Mucosa of rectum (tissue), 2 donors: ENCODE data around the gene KBTBD4.
A peak's percentile ranks its signal among the peaks of the same experiment; 100 is the strongest.
"Not testable (repeated sequence)": the region's sequence is repeated elsewhere in the genome, so short reads cannot be mapped to it uniquely, and the experiment has no call there.

ENCODE experiments used
- H3K27ac ChIP-seq, 2 donors: one replicate each; pipeline ENCODE4 v1.7.0; 2013; ENCODE audit warnings: inconsistent platforms in 2 of 2, low read depth in 2 of 2, low read length in 2 of 2
- H3K27me3 ChIP-seq, 2 donors: one replicate each; pipeline ENCODE4 v1.7.0; 2013; ENCODE audit warnings: low read length in 2 of 2; ENCODE audit not compliant: control insufficient read depth in 2 of 2, insufficient read depth in 2 of 2
- H3K36me3 ChIP-seq, 2 donors: one replicate each; pipeline ENCODE4 v1.7.0; 2013; ENCODE audit warnings: low read length in 2 of 2; ENCODE audit not compliant: control insufficient read depth in 2 of 2, insufficient read depth in 2 of 2
- H3K4me1 ChIP-seq, 2 donors: one replicate each; pipeline ENCODE4 v1.7.0; 2013; ENCODE audit warnings: low read length in 2 of 2, mild to moderate bottlenecking in 1 of 2; ENCODE audit not compliant: control insufficient read depth in 2 of 2, insufficient read depth in 2 of 2
- H3K4me3 ChIP-seq, 2 donors: one replicate each; pipeline ENCODE4 v1.7.0; 2013; ENCODE audit warnings: low read length in 2 of 2
- H3K9ac ChIP-seq, 2 donors: one replicate each; pipeline ENCODE4 v1.7.0; 2013; ENCODE audit warnings: low read length in 2 of 2, low read depth in 1 of 2, mild to moderate bottlenecking in 1 of 2
- H3K9me3 ChIP-seq, 2 donors: one replicate each; pipeline ENCODE4 v1.7.0; 2013; ENCODE audit warnings: low read length in 2 of 2; ENCODE audit not compliant: control insufficient read depth in 2 of 2
- donor health status: healthy.
- donor health status: Normal muscosa, but diverticular disease.

Gene KBTBD4

GRCh38 chr11:47529951-47530350 lies 48.8 kb downstream of the KBTBD4 start:
- H3K27me3 ChIP-seq = no peaks in the 10 kb centered on the region
- H3K9me3 ChIP-seq = no peaks in the 10 kb centered on the region
- H3K36me3 ChIP-seq = peaks cover 0 to 5% of the 10 kb centered on the region in 2 donors
- H3K4me3 ChIP-seq = no peak overlapping the region
- peaks cover 0 to 4% of the 10 kb centered on the region in 2 donors for H3K4me1 ChIP-seq
- H3K27ac ChIP-seq = no peak overlapping the region
- H3K9ac ChIP-seq = no peak overlapping the region

GRCh38 chr11:47527186-47527585 lies 51.6 kb downstream of the KBTBD4 start:
- H3K9me3 ChIP-seq = no peaks in the 10 kb centered on the region
- H3K4me1 ChIP-seq = peaks cover 15 to 17% of the 10 kb centered on the region in 2 donors
- H3K27me3 ChIP-seq = no peaks in the 10 kb centered on the region
- H3K27ac ChIP-seq = no peak overlapping the region
- no peak overlapping the region for H3K4me3 ChIP-seq
- no peak overlapping the region for H3K9ac ChIP-seq
- H3K36me3 ChIP-seq = peaks cover 0 to 4% of the 10 kb centered on the region in 2 donors

GRCh38 chr11:47526032-47526431 lies 52.7 kb downstream of the KBTBD4 start:
- H3K4me1 ChIP-seq = peaks cover 15 to 16% of the 10 kb centered on the region in 2 donors

GRCh38 chr11:47524291-47524874 lies 54.4 kb downstream of the KBTBD4 start:
- peaks cover 15 to 16% of the 10 kb centered on the region in 2 donors for H3K4me1 ChIP-seq
- no peaks in the 10 kb centered on the region for H3K9me3 ChIP-seq
- peak overlapping the region in 1 of 2 donors; percentile 16 for H3K4me3 ChIP-seq
- no peaks in the 10 kb centered on the region for H3K36me3 ChIP-seq
- H3K27ac ChIP-seq = peak overlapping the region in 1 of 2 donors; percentile 49
- no peaks in the 10 kb centered on the region for H3K27me3 ChIP-seq
- no peak overlapping the region for H3K9ac ChIP-seq

More at GRCh38 chr11:47526032-47526431, 52.7 kb downstream of the KBTBD4 start:
- H3K27ac ChIP-seq, H3K4me3 ChIP-seq, H3K9me3 ChIP-seq, H3K36me3 ChIP-seq, H3K9ac ChIP-seq, H3K27me3 ChIP-seq: not testable (repeated sequence)

DNA sequence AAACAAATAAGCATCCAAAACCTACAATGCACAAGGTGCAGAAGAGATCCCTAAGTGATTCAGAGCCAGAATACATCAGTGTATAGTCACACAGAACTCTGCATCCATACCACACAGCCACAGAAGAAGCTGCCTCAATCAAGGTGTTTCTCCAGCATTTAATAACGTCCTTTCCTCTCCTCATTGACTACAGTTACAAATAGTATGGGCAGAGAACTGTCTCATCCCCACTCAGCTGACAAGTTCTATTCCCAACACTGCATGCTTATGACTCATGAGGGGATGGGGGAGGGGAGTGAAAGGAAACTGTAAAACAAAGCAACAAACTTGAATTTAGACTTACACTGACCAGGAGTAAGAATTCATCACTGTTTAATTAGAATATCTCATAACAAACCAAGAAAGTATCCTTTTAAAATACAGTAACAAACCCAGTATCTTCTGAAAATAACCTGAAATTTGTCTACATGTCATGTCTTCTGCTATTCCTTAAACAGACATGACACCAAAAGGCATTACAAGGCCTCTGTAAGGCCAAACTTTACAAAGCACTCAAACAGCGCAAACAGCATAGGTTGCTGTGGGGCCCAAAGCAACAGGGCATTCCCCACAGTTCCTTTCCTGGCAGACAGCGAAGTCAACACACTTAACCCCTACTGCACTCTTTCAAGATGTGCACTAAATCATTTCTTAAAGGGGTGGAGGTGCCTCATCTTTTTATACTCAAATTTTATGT lies 55.1 kb downstream of the KBTBD4 start:
- Histone ChIP-seq H3K27ac (peak overlapping the region; percentile 35 to 49), H3K4me1 (peaks cover 15 to 16% of the 10 kb centered on the region in 2 donors), H3K9ac (peak overlapping the region in 1 of 2 donors; percentile 48), H3K36me3 (no peaks in the 10 kb centered on the region), H3K9me3 (no peaks in the 10 kb centered on the region), H3K27me3 (no peaks in the 10 kb centered on the region), H3K4me3 (peak overlapping the region in 1 of 2 donors; percentile 16)
